22Rv1 (cell line): ENCODE results near the gene GUCY2D.

Experiments used
- ZFX ChIP-seq: fragments of 450-650 bp; IDR thresholded peaks from 2 replicates; pipeline ENCODE4 v1.6.1; 2017; ENCODE audit warnings: antibody characterized with exemption, borderline replicate concordance
- TF ChIP-seq, protein P1 (sequence below): fragments of 450-650 bp; IDR thresholded peaks from 2 replicates; pipeline ENCODE4 v1.5.1; 2017; ENCODE audit warnings: mild to moderate bottlenecking

DNA sequence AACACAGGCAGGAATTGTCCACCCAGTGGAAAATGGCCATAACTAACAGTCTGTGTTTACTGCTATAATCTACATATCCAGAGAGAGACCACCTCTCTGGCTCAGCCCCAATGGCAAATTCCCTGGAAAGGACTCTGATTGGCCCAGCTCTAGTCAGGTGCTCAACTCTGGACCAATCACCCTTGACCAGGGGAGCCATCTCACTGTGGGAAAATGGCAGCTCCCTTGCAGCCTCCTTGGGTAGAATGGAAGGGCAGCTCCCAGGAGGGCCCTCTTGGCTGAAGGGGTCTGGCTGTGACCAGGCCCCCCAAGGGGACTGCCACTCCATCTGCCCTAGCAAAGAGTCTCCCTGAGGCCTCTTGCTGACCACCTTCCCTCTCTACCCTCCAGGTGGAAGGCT, 39.6 kb downstream of the GUCY2D start:
- TF ChIP-seq, protein P1, sequence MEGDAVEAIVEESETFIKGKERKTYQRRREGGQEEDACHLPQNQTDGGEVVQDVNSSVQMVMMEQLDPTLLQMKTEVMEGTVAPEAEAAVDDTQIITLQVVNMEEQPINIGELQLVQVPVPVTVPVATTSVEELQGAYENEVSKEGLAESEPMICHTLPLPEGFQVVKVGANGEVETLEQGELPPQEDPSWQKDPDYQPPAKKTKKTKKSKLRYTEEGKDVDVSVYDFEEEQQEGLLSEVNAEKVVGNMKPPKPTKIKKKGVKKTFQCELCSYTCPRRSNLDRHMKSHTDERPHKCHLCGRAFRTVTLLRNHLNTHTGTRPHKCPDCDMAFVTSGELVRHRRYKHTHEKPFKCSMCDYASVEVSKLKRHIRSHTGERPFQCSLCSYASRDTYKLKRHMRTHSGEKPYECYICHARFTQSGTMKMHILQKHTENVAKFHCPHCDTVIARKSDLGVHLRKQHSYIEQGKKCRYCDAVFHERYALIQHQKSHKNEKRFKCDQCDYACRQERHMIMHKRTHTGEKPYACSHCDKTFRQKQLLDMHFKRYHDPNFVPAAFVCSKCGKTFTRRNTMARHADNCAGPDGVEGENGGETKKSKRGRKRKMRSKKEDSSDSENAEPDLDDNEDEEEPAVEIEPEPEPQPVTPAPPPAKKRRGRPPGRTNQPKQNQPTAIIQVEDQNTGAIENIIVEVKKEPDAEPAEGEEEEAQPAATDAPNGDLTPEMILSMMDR = no peak
- no peak for TF ChIP-seq ZFX
